ENCODE data around the gene ZDHHC14.

ZDHHC14 gene

GRCh38 chr6:157438611-157439111 is 57.7 kb downstream of the ZDHHC14 start:
- no peak for DNase-seq (ENCODE audit: low read depth in 2 of 3, low spot score in 1 of 3)

GRCh38 chr6:157440171-157440570 is 59.2 kb downstream of the ZDHHC14 start:
- DNase-seq (ENCODE audit: low read depth in 2 of 3, low spot score in 1 of 3): no peak

- DNase-seq (ENCODE audit: low read depth in 2 of 3, low spot score in 1 of 3): no peak
Measured at GRCh38 chr6:157442291-157442690, 61.3 kb downstream of the ZDHHC14 start.

GRCh38 chr6:157443066-157443800 is 62.2 kb downstream of the ZDHHC14 start:
- DNase-seq (ENCODE audit: low read depth in 2 of 3, low spot score in 1 of 3): no peak

GRCh38 chr6:157445277-157446009 is 64.5 kb downstream of the ZDHHC14 start:
- DNase-seq (ENCODE audit: low read depth in 2 of 3, low spot score in 1 of 3): no peak

- DNase-seq (ENCODE audit: low read depth in 2 of 3, low spot score in 1 of 3): no peak
Measured at GRCh38 chr6:157447735-157448134, 66.7 kb downstream of the ZDHHC14 start.

GRCh38 chr6:157449610-157450009 is 68.6 kb downstream of the ZDHHC14 start:
- no peak for DNase-seq (ENCODE audit: low read depth in 2 of 3, low spot score in 1 of 3)

- DNase-seq (ENCODE audit: low read depth in 2 of 3, low spot score in 1 of 3): no peak
Measured at GRCh38 chr6:157450931-157451742, 70.1 kb downstream of the ZDHHC14 start.

GRCh38 chr6:157452096-157452495 is 71.1 kb downstream of the ZDHHC14 start:
- DNase-seq (ENCODE audit: low read depth in 2 of 3, low spot score in 1 of 3): no peak

GRCh38 chr6:157453131-157453530 is 72.1 kb downstream of the ZDHHC14 start:
- no peak for DNase-seq (ENCODE audit: low read depth in 2 of 3, low spot score in 1 of 3)

- DNase-seq (ENCODE audit: low read depth in 2 of 3, low spot score in 1 of 3): no peak
Measured at GRCh38 chr6:157453978-157454377, 73.0 kb downstream of the ZDHHC14 start.

- DNase-seq (ENCODE audit: low read depth in 2 of 3, low spot score in 1 of 3): no peak
Measured at GRCh38 chr6:157454762-157455714, 74.0 kb downstream of the ZDHHC14 start.

GRCh38 chr6:157455731-157456523 is 74.9 kb downstream of the ZDHHC14 start:
- no peak for DNase-seq (ENCODE audit: low read depth in 2 of 3, low spot score in 1 of 3)

- DNase-seq (ENCODE audit: low read depth in 2 of 3, low spot score in 1 of 3): no peak
Measured at GRCh38 chr6:157456524-157456829, 75.5 kb downstream of the ZDHHC14 start.

GRCh38 chr6:157457787-157458186 is 76.8 kb downstream of the ZDHHC14 start:
- DNase-seq (ENCODE audit: low read depth in 2 of 3, low spot score in 1 of 3): no peak

- DNase-seq (ENCODE audit: low read depth in 2 of 3, low spot score in 1 of 3): peak; percentile 32 to 47 (median 39)
Measured at GRCh38 chr6:157459327-157459726, 78.3 kb downstream of the ZDHHC14 start.

- DNase-seq (ENCODE audit: low read depth in 2 of 3, low spot score in 1 of 3): no peak
Measured at GRCh38 chr6:157460182-157460999, 79.4 kb downstream of the ZDHHC14 start.

- DNase-seq (ENCODE audit: low read depth in 2 of 3, low spot score in 1 of 3): peak; percentile 67 to 76 (median 69)
Measured at GRCh38 chr6:157461000-157461915, 80.3 kb downstream of the ZDHHC14 start.
